ENCODE measurements around the gene INTS11.

The INTS11 gene

GRCh38 chr1:1314237-1314586 is 10.2 kb downstream of the INTS11 start:
- Histone ChIP-seq H3K4me1 (ENCODE audit: insufficient read depth, low read length, severe bottlenecking) (peaks cover 16% of the 10 kb centered on the region), H3K27me3 (ENCODE audit: insufficient read depth, low read length) (no peaks in the 10 kb centered on the region)

GRCh38 chr1:1313500-1314236 is 10.8 kb downstream of the INTS11 start:
- H3K9ac ChIP-seq (ENCODE audit: low read length): no peak overlapping the region
- H4K20me1 ChIP-seq (ENCODE audit: insufficient read depth, low read length): no peaks in the 10 kb centered on the region
- H2AFZ ChIP-seq (ENCODE audit: low read length): no peak overlapping the region
- H3K4me2 ChIP-seq (ENCODE audit: low read length): no peak overlapping the region
- H3K9me2 ChIP-seq (ENCODE audit: low read depth, low read length): no peaks in the 10 kb centered on the region
- no peaks in the 10 kb centered on the region for H3K79me2 ChIP-seq (ENCODE audit: insufficient read depth, low read length)
- H3K4me3 ChIP-seq (ENCODE audit: low read depth, low read length, poor library complexity, severe bottlenecking): no peak overlapping the region
- no peak for TF ChIP-seq EZH2 (IDR thresholded peaks at IDR 0.05; ENCODE audit: borderline replicate concordance, low read length)
- TF ChIP-seq CTCF (IDR thresholded peaks at IDR 0.05; ENCODE audit: low read length): no peak
- H3K27ac ChIP-seq (ENCODE audit: low read depth, low read length, poor library complexity, severe bottlenecking): no peak overlapping the region
- H3K36me3 ChIP-seq (ENCODE audit: insufficient read depth, low read length): peaks cover 73% of the 10 kb centered on the region
- no peaks in the 10 kb centered on the region for H3K27me3 ChIP-seq (ENCODE audit: insufficient read depth, low read length)
- no peaks in the 10 kb centered on the region for H3K9me3 ChIP-seq (ENCODE audit: low read length)
- peaks cover 16% of the 10 kb centered on the region for H3K4me1 ChIP-seq (ENCODE audit: insufficient read depth, low read length, severe bottlenecking)
- H3F3A ChIP-seq (ENCODE audit: insufficient read depth, low read length): no peaks in the 10 kb centered on the region

More at GRCh38 chr1:1314237-1314586, 10.2 kb downstream of the INTS11 start:
- H3K79me2 ChIP-seq (ENCODE audit: insufficient read depth, low read length): no peaks in the 10 kb centered on the region
- H3K9me3 ChIP-seq (ENCODE audit: low read length): no peaks in the 10 kb centered on the region
- H3K36me3 ChIP-seq (ENCODE audit: insufficient read depth, low read length): peaks cover 78% of the 10 kb centered on the region
- no peak overlapping the region for H3K4me2 ChIP-seq (ENCODE audit: low read length)
- H2AFZ ChIP-seq (ENCODE audit: low read length): no peak overlapping the region
- H3K9ac ChIP-seq (ENCODE audit: low read length): no peak overlapping the region
- TF ChIP-seq EZH2 (IDR thresholded peaks at IDR 0.05; ENCODE audit: borderline replicate concordance, low read length) (no peak), CTCF (IDR thresholded peaks at IDR 0.05; ENCODE audit: low read length) (no peak)
- H3K9me2 ChIP-seq (ENCODE audit: low read depth, low read length): no peaks in the 10 kb centered on the region
- H3K4me3 ChIP-seq (ENCODE audit: low read depth, low read length, poor library complexity, severe bottlenecking): no peak overlapping the region
- no peaks in the 10 kb centered on the region for H4K20me1 ChIP-seq (ENCODE audit: insufficient read depth, low read length)
- H3K27ac ChIP-seq (ENCODE audit: low read depth, low read length, poor library complexity, severe bottlenecking): no peak overlapping the region
- H3F3A ChIP-seq (ENCODE audit: insufficient read depth, low read length): no peaks in the 10 kb centered on the region

GRCh38 chr1:1312450-1313314 is 11.8 kb downstream of the INTS11 start:
- no peak overlapping the region for H2AFZ ChIP-seq (ENCODE audit: low read length)
- TF ChIP-seq CTCF (IDR thresholded peaks at IDR 0.05; ENCODE audit: low read length): no peak
- TF ChIP-seq EZH2 (IDR thresholded peaks at IDR 0.05; ENCODE audit: borderline replicate concordance, low read length): no peak
- H3F3A ChIP-seq (ENCODE audit: insufficient read depth, low read length): no peaks in the 10 kb centered on the region
- H3K4me3 ChIP-seq (ENCODE audit: low read depth, low read length, poor library complexity, severe bottlenecking): no peak overlapping the region
- no peaks in the 10 kb centered on the region for H4K20me1 ChIP-seq (ENCODE audit: insufficient read depth, low read length)
- H3K79me2 ChIP-seq (ENCODE audit: insufficient read depth, low read length): no peaks in the 10 kb centered on the region
- H3K27me3 ChIP-seq (ENCODE audit: insufficient read depth, low read length): no peaks in the 10 kb centered on the region
- H3K9ac ChIP-seq (ENCODE audit: low read length): no peak overlapping the region
- H3K4me1 ChIP-seq (ENCODE audit: insufficient read depth, low read length, severe bottlenecking): peaks cover 16% of the 10 kb centered on the region
- no peak overlapping the region for H3K27ac ChIP-seq (ENCODE audit: low read depth, low read length, poor library complexity, severe bottlenecking)
- H3K9me3 ChIP-seq (ENCODE audit: low read length): no peaks in the 10 kb centered on the region
- no peak overlapping the region for H3K4me2 ChIP-seq (ENCODE audit: low read length)
- H3K36me3 ChIP-seq (ENCODE audit: insufficient read depth, low read length): peaks cover 68% of the 10 kb centered on the region
- H3K9me2 ChIP-seq (ENCODE audit: low read depth, low read length): no peaks in the 10 kb centered on the region

Data from OCI-LY1 (cell line).